GM19372 (cell line): Measurements from ENCODE around the gene LSM2.
A peak's percentile ranks its signal among the peaks of the same experiment; 100 is the strongest.
"Not testable (repeated sequence)": the region's sequence is repeated elsewhere in the genome, so short reads cannot be mapped to it uniquely, and the experiment has no call there.

Experiments
- ATAC-seq: cut with Tn5 transposase; IDR thresholded peaks from one replicate; pipeline ENCODE4 v1.9.1; 2021; ENCODE audit warnings: mild to moderate bottlenecking, low read depth, moderate library complexity; ENCODE audit not compliant: unreplicated experiment

LSM2 gene

DNA sequence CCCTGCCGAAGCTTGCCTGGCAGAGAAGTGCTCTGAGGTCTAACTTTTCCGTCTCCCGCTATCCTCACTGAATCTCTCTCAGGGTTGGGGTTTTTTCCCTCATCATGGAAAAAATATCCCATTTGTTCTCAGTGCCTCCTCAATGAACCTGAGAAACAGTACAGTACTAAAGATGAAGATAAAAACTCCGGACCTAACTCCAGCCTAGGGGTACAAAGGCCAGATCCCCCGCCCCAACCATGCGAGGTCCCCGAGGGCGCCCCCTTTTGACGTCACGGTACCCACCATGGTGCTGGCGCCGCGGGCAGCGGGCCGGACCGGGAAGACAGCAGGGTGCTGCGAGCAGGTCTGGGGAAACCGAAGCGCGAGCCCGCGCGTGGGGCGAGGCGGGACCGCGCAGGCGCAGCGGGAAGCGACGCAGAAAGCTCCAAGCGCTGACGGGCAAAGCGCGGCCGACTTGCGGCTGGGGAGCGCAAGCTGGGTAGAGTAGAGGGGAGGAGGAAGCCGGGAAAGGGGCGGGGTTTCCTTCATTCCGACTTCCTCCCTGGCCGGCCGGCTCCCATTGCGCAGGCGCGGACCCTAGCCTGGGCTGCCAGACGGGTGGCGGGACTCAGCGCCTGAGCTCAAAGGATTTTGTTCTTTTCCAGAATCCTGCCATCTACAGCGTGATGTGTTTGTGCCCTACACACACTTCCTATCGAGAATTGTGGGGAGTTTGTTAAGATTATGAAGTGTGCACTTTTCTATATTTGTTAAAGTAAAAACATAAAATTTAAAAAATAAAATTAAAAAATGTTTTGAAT is at the start of gene LSM2:
TSS of gene LSM2 (minus strand) at position 497 of the 803 bp plus-strand sequence. CDS start at position 288, 209 bp downstream.
- ATAC-seq, result peak; percentile 94

DNA sequence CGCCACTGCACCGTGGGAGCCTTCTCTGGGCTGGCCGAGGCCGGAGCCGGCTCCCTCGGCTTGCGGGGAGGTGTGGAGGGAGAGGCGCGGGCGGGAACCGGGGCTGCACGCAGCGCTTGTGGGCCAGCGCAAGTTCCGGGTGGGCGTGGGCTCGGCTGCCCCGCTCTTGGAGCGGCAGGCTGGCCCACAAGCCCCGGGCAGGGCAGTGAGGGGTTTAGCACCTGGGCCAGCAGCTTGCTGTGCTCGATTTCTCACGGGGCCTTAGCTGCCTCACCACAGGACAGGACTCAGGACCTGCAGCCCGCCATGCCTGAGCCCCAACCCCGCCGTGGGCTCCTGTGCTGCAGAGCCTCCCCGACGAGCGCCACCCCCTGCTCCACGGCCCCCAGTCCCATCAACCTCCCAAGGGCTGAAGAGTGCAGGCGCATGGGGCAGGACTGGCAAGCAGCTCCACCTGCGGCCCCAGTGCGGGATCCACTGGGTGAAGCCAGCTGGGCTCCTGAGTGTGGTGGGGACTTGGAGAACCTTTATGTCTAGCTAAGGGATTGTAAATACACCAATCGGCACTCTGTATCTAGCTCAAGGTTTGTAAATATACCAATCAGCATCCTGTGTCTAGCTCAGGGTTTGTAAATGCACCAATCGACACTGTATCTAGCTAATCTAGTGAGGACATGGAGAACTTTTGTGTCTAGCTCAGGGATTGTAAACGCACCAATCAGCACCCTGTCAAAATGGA is 45.4 kb upstream of the LSM2 start:
- not testable (repeated sequence) for ATAC-seq

DNA sequence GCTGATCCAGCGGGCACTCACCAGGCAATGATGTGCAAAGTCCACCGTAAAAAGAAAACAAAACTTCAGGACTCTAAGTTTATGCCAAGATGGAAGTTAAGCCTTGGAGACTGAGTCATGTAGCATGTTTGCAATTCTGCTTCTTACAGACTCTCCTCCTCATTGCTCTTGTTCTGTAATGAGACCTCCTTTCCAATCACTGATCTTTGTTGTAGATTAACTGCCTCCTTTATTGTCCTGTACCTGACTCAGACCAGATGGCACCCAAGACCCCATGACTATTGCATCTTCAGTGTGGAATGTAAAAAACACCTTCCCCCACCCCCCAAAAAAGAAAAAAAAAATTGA is 44.7 kb upstream of the LSM2 start:
- no peak for ATAC-seq

DNA sequence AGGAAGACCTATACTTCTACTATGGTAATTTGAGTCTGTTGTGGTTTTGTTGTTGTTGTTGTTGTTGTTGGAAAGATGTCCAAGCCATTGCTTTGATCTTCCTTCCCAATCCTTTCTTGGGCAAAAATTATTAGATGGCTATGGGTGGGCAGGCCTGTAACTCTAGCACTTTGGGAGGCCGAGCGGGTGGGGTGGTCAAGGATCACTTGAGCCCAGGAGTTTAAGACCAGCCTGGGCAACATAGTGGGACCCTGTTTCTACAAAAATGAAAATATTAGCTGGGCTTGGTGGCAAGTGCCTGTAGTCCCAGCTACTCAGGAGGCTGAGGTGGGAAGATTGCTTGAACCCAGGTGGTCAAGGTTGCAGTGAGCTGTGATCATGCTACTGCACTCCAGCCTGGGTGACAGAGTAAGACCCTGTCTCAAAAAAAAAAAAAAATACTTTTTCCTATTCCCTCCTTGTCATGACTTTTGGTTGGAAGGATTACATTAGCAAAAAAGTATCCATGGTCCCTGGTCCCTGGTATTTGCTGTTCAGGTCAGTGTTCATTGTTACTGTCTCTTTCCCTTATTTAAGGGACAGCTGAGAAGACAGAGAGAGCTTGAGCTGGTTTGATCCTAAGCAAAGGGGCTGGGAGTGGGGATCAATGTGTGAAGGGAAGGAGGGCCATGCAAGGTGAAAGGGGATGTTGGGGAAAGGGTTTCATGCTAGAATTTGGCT is 44.2 kb upstream of the LSM2 start:
- ATAC-seq, result no peak

DNA sequence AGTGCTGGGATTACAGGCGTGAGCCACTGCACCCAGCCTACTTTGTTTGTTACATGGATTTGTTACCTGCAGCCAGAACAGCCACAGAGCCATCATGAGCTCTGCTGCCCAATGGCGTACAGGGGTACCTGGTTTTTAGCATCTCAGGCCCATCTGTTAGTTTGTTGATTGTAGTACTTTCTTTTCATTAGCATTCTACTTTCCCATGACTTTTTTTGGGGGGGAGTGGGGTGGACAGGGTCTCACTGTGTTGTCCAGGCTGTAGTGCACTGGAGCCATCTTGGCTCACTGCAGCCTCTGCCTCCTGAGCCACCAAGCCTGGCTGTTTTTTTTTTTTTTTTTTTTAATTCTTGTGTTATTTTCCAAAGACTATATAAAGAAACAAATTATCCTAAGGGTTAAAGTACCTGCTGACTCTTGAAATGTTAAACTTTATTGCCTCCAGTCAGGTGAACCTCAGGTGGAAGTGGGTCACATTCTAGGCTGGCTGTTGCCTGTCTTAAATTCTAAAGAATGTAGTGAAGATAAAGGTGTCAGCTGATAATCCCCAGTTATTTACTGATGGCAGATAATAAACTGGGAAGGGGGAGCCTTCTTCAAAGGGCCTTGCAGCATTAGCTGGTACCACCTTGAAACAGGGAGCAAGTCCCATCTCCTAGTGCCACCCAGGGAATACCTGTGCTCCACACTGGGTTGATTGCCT is 40.7 kb upstream of the LSM2 start:
- no peak for ATAC-seq

DNA sequence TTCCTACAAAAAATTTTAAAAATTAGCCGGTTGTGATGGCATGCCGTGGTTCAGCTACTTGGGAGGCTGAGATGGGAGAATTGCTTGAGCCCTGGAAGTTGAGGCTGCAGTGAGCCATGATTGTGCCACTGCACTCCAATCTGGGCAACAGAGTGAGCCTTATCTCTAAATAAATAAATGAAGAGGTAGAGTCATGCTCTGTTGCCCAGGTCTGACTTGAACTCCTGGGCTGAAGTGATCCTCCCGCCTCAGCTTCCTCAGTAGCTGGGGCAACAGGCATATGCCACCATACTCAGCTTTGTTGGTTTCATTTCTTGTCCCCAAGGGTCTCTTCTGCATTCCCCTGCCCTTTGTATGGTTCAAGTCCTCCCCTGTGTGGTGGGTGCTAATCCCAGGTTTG is 37.7 kb upstream of the LSM2 start:
- no peak for ATAC-seq

DNA sequence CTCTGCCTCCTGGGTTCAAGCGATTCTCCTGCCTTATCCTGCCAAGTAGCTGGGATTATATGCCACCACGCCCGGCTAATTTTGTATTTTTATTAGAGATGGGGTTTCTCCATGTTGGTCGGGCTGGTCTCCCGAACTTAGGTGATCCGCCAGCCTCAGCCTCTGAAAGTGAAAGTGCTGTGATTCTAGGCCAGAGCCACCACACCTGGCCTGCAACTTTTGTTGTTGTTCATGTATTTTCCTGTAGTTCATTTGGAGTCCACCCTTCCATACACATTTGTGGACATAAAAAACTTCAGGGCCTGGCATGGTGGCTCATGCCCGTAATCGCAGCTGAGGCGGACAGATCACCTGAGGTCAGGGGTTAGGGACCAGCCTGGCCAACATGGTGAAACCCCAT is 35.3 kb upstream of the LSM2 start:
- no peak for ATAC-seq

DNA sequence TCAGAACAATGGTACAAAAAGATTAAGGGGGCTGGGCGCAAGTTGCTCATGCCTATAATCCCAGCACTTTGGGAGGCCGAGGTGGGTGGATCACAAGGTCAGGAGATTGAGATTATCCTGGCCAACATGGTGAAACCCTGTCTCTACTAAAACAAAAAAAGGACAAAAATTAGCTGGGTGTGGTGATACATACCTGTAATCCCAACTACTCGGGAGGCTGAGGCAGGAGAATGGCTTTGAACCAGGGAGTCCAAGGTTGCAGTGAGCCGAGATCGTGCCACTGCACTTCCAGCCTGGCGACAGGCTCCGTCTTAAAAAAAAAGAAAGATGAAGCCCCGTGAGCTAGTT is 33.0 kb upstream of the LSM2 start:
- ATAC-seq, result not testable (repeated sequence)

DNA sequence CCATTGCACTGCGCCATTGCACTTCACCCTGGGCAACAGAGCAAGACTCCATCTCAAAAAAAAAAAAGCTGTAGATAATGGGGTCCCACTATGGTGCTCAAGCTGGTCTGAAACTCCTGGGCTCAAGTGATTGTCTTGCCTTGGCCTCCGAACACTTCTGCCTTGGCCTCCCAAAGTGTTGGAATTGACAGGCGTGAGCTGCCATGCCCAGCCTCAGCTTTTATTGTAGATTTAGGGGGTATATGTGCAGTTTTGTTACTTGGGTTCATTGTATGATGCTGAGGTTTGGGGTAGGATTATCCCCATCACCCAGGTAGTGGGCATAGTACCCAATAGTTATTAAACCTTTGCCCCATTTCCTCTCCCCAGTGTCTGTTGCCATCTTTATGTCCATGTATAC is 32.2 kb upstream of the LSM2 start:
- no peak for ATAC-seq

DNA sequence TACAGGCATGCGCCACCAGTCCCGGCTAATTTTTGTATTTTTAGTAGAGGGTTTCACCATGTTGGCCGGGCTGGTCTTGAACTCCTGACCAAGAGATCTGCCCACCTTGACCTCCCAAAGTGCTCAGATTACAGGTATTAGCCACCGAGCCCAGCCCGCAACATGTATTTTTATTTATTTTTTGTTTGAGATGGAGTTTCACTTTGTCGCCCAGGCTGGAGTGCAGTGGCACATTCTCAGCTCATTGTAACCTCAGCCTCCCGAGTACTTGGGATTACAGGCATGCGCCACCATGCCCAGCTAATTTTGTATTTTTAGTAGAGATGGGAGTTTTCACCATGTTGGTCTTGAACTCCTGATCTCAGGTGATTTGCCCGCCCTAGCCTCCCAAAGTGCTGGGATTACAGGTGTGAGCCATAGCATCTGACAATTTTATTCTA is 31.4 kb upstream of the LSM2 start:
- not testable (repeated sequence) for ATAC-seq

DNA sequence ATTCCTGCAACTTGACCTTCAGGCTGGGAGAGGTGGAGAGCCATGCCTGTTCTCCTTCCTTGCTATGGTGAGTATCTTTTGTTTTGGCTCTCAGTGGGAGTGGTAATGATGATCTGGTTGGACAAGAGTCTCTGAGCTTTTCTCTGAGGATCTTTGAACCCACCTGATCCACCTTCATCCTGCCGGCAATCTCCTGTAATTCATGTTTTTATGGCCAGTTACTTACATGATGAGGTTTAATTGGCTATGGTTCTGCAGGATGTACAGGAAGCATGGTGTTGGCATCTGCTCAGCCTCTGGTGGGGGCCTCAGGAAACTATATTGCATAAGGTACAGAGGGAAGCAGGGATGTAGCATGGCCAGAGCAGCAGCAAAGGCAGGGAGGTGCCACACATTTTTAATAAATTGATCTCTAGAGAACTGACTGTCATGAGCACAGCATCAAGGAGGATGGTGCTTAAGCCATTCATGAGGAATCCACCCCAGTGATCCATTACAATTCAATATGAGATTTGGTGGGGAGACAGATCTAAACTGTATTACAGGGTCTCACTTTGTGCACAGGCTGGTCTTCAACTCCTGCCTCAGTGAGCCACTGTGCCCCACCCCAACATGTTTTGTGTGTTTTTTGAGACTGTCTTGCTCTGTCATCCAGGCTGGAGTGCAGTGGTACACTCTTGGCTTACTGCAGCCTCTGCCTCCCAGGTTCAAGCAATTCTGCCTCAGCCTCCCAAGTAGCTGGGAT is 30.8 kb upstream of the LSM2 start:
- ATAC-seq, result no peak

DNA sequence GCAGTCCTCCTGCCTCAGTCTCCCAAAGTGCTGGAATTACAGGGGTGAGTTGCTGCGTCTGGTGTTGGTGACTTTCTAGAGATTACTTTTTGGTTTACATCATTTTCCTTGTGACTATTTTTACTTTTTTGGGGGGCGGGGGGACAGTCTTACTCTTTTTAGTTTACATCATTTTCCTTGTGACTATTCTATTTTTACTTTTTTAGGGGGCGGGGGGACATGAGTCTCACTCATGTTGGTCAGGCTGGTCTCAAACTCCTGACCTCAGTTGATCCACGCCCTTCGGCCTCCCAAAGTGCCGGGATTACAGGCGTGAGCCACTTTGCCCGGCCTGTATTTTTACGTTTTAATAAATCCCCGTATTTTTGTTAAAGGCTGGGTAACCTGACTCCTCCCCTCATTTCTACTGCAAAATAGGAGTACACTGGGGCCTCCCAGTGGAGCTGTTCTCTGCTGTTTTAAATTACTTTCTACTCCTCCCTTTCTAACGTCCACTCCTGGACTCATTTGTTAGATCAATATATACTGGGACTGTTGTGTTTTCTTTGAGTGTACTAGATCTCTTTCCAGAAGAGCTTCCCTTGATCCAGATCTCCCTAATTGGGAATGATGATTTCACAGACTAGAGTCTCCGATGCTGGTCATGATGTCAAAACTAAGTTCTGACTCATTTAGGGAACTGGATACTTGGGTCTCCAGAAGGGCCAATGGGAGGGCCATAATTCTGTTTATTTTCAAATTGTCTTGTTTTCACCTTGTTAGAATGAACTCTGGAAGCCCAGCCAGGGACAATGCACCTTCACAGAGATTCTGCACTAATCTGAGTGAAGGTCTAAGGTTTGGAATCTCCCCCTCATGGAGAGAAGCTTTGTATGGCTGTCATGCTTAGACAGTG is 30.0 kb upstream of the LSM2 start:
- ATAC-seq, result no peak

DNA sequence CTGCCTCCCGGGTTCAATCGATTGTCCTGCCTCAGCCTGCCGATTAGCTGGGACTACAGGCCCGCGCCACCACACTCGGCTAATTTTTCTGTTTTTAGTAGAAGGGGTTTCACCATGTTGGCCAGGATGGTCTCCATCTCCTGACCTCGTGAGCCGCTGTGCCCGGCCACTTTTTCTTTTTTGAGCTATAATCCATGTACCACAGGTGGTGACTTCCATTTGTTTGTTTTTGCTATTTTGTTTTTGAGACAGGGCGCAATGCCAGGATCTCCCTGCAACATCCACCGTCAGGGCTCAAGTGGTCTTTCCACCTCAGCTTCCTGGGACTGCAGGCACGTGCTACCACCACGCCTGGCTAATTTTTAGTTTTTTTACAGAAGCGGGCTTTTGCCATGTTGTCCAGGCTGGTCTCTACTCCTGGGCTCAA is 29.3 kb upstream of the LSM2 start:
- no peak for ATAC-seq

DNA sequence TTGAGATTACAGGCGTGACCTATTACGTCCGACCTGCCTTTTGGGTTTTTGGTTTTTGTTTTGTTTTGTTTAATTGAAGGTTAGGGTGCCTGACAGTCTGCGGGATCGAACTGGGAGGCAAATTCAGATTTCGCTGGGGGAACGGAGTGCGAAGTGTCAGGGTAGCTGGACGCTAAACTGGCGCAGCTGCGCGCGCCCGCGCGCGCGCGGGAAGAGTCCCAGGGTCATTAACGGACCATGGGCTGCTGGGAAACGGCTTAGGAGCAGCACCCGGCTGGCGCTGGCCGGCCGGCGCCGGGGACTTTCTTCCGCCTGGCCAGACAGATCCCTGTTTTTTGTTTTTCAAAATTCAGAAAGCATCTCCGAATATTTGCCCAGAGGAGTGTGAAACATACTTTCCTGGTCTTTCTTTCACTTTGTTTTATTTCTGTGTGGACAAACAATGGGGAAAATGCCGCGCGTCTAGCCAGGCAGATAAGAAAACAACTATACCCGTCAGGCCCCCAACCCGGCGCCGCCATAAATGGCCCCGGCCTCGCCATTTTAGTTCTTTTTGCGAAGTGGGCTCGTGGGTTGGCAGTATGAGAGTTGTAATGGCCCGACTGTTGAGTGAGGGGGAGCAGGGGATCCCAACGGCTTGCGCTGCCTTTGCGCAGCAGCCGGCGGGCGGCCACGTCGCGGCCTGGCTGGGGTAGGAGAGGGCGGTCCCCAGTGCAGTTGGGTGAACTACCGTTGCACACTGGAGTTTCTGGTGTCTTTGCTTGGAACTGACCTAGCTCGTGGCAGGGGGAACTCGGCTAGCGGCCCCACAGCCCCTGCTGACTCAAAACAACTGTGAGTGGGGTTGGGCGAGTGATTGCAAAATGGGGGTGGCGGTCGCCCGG is 27.8 kb upstream of the LSM2 start:
- ATAC-seq, result peak; percentile 43

DNA sequence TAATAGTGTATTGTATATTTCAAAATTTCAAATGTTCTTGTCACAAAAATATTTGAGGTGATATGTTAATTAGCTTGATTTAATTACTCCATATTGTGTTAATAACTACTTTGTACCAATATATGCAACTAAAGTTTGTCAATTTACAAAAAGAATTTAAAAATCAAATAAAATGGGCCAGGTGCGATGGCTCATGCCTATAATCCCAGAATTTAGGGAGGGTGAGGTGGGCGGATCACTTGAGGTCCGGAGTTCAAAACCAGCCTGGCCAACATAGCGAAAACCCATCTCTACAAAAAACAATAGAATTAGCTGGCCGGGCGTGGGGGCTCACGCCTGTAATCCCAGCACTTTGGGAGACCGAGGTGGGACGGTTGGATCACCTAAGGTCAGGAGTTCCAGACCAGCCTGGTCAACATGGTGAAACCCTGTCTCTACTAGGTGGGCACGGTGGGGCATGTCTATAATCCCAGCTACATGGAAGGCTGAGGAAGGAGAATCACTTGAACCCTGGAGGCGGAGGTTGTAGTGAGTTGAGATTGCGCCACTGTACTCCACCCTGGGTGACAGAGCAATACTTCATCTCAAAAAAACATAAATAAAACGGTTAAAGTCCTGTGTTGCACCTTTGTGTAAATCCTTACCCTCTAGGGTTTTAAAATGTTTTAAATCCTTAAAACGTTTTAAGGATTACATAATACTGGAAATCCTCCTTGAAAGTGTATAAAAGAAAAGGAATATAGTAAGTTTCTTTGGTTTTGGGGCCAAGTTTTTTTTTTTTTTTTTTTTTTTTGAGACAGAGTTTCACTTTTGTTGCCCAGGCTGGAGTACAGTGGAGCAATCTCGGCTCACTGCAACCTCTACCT is 24.8 kb upstream of the LSM2 start:
- no peak for ATAC-seq

DNA sequence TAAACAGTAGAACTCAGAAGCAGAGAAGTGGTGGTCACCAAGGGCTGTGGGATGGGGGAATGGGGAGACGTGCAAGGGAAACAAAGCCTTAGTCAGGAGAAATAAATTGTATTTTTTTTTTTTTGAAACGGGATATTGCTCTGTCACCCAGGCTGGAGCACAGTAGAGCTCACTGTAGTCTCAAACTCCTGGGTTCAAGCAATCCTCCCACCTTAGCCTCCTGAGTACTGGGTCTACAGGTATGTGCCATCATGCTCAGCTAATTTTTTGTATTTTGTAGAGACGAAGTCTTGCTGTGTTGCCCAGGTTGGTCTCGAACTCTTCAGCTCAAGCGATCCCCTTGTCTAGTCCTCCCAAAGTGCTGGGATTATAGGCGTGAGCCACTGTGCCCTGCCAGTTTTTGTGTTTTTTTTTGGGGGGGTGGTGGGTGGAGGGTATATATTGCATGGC is 24.1 kb upstream of the LSM2 start:
- no peak for ATAC-seq

DNA sequence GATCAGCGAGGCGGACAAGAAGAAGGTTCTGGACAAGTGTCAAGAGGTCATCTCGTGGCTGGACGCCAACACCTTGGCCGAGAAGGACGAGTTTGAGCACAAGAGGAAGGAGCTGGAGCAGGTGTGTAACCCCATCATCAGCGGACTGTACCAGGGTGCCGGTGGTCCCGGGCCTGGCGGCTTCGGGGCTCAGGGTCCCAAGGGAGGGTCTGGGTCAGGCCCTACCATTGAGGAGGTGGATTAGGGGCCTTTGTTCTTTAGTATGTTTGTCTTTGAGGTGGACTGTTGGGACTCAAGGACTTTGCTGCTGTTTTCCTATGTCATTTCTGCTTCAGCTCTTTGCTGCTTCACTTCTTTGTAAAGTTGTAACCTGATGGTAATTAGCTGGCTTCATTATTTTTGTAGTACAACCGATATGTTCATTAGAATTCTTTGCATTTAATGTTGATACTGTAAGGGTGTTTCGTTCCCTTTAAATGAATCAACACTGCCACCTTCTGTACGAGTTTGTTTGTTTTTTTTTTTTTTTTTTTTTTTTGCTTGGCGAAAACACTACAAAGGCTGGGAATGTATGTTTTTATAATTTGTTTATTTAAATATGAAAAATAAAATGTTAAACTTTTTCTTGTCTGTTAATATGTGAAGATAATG is 23.0 kb upstream of the LSM2 start:
- no peak for ATAC-seq
